Lung (tissue), 12 donors: ENCODE data around the gene AKAP8L. TPM values are rescaled to one million over a fixed set of nuclear protein-coding genes. Genes with fewer than 3 reads are reported as not detected.

Experiments used
- ATAC-seq: fragments of 200-7000 bp; cut with Tn5 transposase; one replicate; pipeline ENCODE4 v1.9.1; 2020; ENCODE audit warnings: moderate number of reproducible peaks; ENCODE audit not compliant: insufficient read depth, low FRiP score
- DNase-seq, 3 donors: peaks; one replicate each; pipeline ENCODE4 v3.0.0-alpha.2; 2013 to 2017
- H3K27ac ChIP-seq, 2 donors: one replicate each; pipeline ENCODE4 v1.5.1; 2013; ENCODE audit warnings: mild to moderate bottlenecking in 2 of 2, moderate library complexity in 2 of 2, control low read depth in 1 of 2, inconsistent platforms in 1 of 2, low read depth in 1 of 2, low read length in 1 of 2
- H3K27me3 ChIP-seq, 3 donors: one replicate each; pipeline ENCODE4 v1.5.1; 2013; ENCODE audit warnings: low read length in 2 of 3; ENCODE audit not compliant: control insufficient read depth in 3 of 3, insufficient read depth in 3 of 3
- H3K36me3 ChIP-seq, 4 donors: one replicate each; pipeline ENCODE4 v1.5.1; 2013; ENCODE audit warnings: low read length in 4 of 4, mild to moderate bottlenecking in 1 of 4, moderate library complexity in 1 of 4; ENCODE audit not compliant: control insufficient read depth in 4 of 4, insufficient read depth in 4 of 4
- H3K4me1 ChIP-seq, 5 donors: one replicate each; pipeline ENCODE4 v1.5.1; 2013; ENCODE audit warnings: low read length in 5 of 5, mild to moderate bottlenecking in 2 of 5, moderate library complexity in 1 of 5; ENCODE audit not compliant: control insufficient read depth in 5 of 5, insufficient read depth in 5 of 5
- H3K4me3 ChIP-seq: one replicate; pipeline ENCODE4 v1.5.1; 2013; ENCODE audit warnings: mild to moderate bottlenecking, control low read depth, moderate library complexity
- H3K9ac ChIP-seq, 2 donors: one replicate each; pipeline ENCODE4 v1.5.1; 2013; ENCODE audit warnings: low read length in 2 of 2, control low read depth in 1 of 2; ENCODE audit not compliant: insufficient read depth in 1 of 2
- H3K9me3 ChIP-seq, 4 donors: one replicate each; pipeline ENCODE4 v1.5.1; 2013; ENCODE audit warnings: low read length in 3 of 4, mild to moderate bottlenecking in 1 of 4, moderate library complexity in 1 of 4; ENCODE audit not compliant: control insufficient read depth in 4 of 4, insufficient read depth in 3 of 4
- WGBS, 2 donors: extraction: QIAGEN DNeasy Blood & Tissue Kit; methylation state at CpG; one replicate each; pipeline ENCODE4 v1.1.7; 2013; 5-methylcytosine and 5-hydroxymethylcytosine counted together
- polyA plus RNA-seq, 2 donors: library from polyadenylated mRNA; stranded (reverse); fragments of 200-250 nt; gene quantifications; one replicate each; pipeline ENCODE4 v1.2.1, GENCODE V29; 2013
- total RNA-seq, 2 donors: library from RNA; depleted of rRNA in 1 of 2; stranded (reverse); fragments of >200 nt in 1 of 2; gene quantifications; one replicate each; pipeline ENCODE4 v1.2.1, GENCODE V29; 2014 to 2021
- TF ChIP-seq, protein P1 (sequence below): IDR thresholded peaks from 2 replicates; pipeline ENCODE4 v1.5.1; 2012; ENCODE audit warnings: mild to moderate bottlenecking; ENCODE audit errors: control extremely low read depth, extremely low read depth
- donor health status: control.
- donor health status: control.
- donor health status: Bipolar disorder and iron deficiency.
- donor health status: healthy.
- donor health status: DM: yes; HTN: yes; CAD: no.

Gene AKAP8L
- total and polyA plus RNA-seq, 4 donors: 52.5 to 118 (median 80.2) TPM

DNA sequence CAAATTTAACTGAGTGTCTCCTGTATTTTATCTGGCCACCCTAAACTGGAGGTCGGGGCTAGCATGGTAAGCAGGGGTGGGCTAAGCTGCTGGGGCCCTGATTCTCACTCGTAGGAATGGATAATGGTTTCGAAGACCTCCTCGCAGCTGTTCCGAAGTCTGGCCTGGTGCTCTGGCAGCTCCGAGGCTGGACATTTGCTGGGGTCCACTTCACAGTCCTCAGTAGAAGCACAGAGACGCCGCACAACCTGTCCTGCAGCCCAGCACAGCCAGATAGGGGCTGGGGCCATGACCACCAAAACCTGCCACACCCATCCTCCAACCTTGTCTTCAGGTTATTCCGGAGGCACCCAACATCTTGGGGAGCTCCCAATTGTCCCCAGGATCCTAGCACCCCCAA lies 37.2 kb upstream of the AKAP8L start:
- DNase-seq (no peak), ATAC-seq (no peak)
- Histone ChIP-seq H3K9ac (no peak overlapping the region), H3K27ac (no peak overlapping the region), H3K9me3 (no peaks in the 10 kb centered on the region), H3K4me3 (no peak overlapping the region), H3K36me3 (peaks cover 0 to 16% (median 0%) of the 10 kb centered on the region in 4 donors), H3K4me1 (peaks cover 0 to 12% (median 3%) of the 10 kb centered on the region in 5 donors), H3K27me3 (peaks cover 0 to 58% (median 38%) of the 10 kb centered on the region in 3 donors)
- WGBS, 2 donors: 91 to 95% methylated on average over 9 of the region's 9 CpGs
- TF ChIP-seq, protein P1, sequence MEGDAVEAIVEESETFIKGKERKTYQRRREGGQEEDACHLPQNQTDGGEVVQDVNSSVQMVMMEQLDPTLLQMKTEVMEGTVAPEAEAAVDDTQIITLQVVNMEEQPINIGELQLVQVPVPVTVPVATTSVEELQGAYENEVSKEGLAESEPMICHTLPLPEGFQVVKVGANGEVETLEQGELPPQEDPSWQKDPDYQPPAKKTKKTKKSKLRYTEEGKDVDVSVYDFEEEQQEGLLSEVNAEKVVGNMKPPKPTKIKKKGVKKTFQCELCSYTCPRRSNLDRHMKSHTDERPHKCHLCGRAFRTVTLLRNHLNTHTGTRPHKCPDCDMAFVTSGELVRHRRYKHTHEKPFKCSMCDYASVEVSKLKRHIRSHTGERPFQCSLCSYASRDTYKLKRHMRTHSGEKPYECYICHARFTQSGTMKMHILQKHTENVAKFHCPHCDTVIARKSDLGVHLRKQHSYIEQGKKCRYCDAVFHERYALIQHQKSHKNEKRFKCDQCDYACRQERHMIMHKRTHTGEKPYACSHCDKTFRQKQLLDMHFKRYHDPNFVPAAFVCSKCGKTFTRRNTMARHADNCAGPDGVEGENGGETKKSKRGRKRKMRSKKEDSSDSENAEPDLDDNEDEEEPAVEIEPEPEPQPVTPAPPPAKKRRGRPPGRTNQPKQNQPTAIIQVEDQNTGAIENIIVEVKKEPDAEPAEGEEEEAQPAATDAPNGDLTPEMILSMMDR: no peak

- Histone ChIP-seq H3K27me3 (peaks cover 0 to 53% (median 35%) of the 10 kb centered on the region in 3 donors), H3K27ac (no peak overlapping the region), H3K36me3 (peaks cover 0 to 16% (median 0%) of the 10 kb centered on the region in 4 donors), H3K4me1 (peaks cover 0 to 12% (median 4%) of the 10 kb centered on the region in 5 donors), H3K9ac (no peak overlapping the region), H3K9me3 (no peaks in the 10 kb centered on the region), H3K4me3 (no peak overlapping the region)
- 88 to 92% methylated on average over 17 of the region's 17 CpGs for WGBS, 2 donors
- DNase-seq (no peak), ATAC-seq (no peak)
- TF ChIP-seq, protein P1: no peak
These were observed 35.4 kb upstream of the AKAP8L start for GRCh38 chr19:15453906-15454860.

- DNase-seq: no peak
- peak overlapping the region in 1 of 2 donors; percentile 13 for H3K27ac ChIP-seq
- ATAC-seq: no peak
- TF ChIP-seq, protein P1: no peak
- peak overlapping the region; percentile 24 for H3K4me3 ChIP-seq
- H3K36me3 ChIP-seq: peaks cover 0 to 16% (median 0%) of the 10 kb centered on the region in 4 donors
- H3K9me3 ChIP-seq: no peaks in the 10 kb centered on the region
- peak overlapping the region in 1 of 2 donors; percentile 23 for H3K9ac ChIP-seq
- WGBS, 2 donors: 47 to 73% methylated on average over 44 of the region's 44 CpGs
- peaks cover 0 to 20% (median 10%) of the 10 kb centered on the region in 5 donors for H3K4me1 ChIP-seq
- peaks cover 0 to 45% (median 29%) of the 10 kb centered on the region in 3 donors for H3K27me3 ChIP-seq
These were observed 34.3 kb upstream of the AKAP8L start for GRCh38 chr19:15453091-15453578.
